NCI-H510A treated with DMSO at 0.1 percent for 48 hours (cell line): Measurements from ENCODE around the gene PPP1R13B.
"Not testable (repeated sequence)": the region's sequence is repeated elsewhere in the genome, so short reads cannot be mapped to it uniquely, and the experiment has no call there.

Experiments
- DNase-seq: peaks from one replicate; lab custom pipeline; 2025; lab: John Stamatoyannopoulos, UW

The PPP1R13B gene

DNA sequence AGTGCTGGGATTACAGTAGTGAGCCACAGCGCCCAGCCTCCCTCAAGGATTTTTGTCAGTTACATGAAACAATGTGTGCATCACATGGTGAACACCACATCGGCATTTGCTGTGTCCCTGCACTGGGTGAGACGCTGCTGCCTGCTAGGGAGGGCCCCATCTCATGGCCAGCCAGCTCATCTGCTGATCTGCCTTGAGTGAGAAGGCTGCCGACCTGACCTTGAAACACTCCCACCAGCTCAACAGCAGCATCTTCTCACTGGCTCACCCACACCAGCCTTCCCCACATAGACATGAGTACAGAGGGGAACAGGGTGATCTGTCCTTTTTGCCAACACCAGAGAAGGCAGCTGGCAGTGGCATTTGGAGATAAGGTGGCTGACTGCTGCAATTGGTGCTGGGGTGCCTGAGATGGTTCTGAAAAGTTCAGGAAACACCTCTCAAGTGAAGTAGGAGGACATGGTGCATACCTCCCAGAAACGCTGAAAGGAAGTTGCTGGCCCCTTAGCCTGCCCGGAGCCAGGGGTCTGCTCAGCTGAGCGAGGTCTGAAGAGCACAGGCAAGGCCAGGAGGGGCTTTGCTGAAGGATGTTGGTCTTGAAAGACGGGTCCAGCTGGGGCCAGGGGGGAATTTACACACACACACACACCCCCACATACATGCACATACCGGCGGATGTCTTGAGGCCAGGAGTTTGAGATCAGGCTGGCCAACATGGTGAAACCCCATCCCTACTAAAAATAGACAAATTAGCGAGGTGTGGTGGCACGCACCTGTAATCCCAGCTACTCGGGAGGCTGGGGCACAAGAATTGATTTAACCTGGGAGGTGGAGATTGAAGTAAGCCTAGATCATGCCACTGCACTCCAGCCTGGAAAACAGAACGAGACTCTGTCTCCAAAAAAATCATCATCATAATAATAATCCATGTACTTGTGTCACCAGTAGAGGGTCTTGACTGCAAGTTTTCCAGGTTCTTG, 14.3 kb upstream of the PPP1R13B start:
- no peak for DNase-seq

DNA sequence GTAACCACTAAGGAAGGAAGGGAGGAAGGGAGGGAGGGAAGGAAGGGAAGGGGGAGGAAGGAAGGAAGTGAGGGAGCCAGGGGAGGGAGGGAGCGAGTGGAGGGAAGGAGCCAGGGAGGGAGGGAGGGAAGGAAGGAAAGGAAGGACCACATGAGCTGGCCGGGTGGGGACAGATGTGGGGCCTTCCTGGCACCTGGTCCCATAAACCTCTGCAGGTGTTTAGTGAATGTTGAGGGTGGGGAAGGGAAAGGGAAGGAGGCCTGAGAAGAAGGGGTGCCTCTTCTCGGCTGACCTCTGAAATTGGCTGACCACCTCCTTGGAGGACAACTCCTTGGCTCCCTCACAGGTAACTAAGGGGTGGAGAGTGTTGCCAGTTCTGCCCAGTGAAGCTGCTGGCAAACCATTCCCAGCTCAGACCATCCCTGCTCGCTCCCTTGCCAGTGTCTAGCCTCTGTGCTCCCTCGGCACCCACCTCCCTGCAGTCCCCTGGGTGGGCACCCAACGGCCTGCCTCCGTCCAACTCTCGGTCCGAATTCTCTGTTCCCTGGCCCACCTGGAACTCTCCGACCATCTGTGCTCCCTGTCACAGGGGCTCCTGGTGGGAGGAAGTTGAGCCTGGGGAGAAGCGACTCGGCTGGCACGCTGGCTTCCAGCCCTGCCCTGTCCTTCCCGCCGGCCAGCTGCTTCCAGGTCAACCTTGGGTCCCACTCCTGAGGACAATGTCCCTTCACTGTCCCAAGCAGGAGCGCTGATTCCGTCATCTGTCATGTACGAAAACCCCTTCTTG, 12.2 kb upstream of the PPP1R13B start:
- DNase-seq, result no peak

DNA sequence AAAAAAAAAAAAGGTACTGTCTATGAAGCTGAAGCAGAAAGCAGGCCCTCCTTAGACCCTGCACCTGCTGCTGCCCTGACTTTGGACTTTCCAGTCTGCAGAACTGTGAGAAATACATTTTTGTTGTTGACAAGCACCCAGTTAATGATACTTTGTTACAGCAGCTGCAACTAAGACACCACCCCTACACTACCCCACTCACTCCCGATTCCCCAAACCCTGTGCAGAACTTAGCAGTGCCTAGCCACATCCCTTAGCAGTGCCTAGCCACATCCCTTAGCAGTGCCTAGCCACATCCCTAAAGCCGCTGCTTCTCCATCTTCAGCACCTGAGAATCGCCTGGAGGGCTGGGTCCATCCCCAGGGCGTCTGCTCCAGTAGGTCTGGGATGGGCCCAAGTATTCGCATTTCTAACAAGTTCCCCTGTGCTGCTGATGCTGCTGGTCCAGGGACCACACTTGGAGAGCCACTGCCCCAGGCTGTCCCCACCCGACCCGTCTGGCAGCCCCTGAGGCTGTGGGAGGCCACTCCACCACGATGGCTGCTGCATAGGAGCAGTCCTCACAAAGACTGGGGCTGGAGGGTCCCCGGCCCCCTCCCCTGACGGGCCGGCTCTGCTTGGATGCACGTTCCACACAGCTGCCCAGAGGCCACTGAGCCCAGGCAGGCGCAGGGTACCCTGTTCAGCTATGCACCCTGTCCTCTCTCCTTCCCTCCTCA, 10.8 kb upstream of the PPP1R13B start:
- DNase-seq, result no peak

DNA sequence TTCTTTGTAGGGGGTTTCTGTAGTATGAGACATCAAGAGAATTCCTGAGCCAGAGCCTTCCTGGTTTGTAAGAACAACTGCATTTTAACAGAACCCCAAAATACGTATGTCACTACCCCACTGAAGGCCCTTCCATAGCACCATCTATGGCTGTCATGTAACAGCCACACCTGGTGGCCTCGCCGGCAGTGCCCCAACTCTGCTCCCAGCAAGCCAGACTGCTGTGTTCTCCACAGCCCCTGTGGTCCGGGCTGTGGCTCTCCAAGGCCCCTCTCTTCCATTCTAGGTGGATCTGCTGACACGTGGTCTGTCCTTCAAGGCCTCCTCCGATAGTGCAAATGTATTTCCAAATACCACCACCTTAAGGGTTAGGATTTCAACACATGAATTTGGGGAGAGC, 9.9 kb upstream of the PPP1R13B start:
- no peak for DNase-seq

DNA sequence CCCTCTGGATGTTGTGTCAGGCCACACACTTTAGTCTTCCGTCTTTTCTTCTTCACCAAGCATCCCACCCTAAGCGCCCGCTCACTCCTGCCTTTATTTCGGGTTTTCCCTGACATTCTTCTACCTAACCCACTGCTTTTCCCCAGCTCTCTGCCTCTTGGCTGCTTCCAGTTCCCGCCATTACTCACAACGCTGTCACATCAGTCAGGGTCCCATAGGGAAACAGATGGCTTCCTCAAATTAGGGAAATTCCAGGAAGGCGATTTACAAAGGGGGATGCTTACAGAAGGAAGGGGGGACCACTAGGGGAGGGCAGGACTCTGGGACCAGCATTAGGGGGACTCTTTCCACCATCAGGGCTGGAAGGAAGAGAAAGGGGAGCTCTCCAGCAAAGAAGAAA, 9.2 kb upstream of the PPP1R13B start:
- no peak for DNase-seq

DNA sequence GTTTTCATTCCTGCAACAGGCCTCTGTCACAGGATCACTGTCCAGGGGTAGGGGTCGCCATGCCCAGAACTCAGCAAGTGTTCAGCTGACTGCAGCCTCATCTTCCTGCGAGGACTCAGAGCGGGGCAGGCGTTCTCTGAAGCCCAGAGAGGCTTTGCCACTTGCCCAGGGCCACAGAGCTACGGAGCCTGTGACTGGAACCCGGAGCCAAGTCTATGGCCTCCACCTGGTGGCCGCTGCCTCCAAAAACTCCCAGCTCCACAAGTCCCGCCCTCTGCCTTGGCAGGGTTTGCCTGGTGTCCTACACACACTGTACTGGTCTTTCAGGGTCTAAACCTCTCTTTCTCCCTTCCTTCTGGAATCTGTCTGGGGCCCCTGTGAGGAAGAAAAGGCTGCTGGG, 8.7 kb upstream of the PPP1R13B start:
- DNase-seq, result no peak

DNA sequence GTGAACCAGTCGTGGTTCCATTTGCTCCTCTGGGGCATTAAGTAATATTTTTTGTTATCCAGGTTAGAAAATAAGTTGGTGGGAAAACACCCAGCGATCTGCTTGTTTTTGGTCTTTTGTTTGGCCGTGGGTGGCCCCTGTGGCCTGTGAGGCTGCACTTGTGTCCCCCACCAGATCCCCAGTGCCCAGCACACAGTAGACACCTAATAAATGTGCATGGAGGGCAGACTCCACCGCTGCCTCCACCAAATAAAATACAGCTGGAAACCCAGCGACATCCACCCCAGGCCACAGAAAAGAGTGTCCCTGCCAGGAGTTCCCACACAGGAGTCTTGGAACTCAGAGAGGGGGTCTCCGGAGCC, 8.3 kb upstream of the PPP1R13B start:
- DNase-seq, result no peak

- DNase-seq, result peak; percentile 81
Observed at GRCh38 chr14:103854822-103855733, 7.7 kb upstream of the PPP1R13B start.

DNA sequence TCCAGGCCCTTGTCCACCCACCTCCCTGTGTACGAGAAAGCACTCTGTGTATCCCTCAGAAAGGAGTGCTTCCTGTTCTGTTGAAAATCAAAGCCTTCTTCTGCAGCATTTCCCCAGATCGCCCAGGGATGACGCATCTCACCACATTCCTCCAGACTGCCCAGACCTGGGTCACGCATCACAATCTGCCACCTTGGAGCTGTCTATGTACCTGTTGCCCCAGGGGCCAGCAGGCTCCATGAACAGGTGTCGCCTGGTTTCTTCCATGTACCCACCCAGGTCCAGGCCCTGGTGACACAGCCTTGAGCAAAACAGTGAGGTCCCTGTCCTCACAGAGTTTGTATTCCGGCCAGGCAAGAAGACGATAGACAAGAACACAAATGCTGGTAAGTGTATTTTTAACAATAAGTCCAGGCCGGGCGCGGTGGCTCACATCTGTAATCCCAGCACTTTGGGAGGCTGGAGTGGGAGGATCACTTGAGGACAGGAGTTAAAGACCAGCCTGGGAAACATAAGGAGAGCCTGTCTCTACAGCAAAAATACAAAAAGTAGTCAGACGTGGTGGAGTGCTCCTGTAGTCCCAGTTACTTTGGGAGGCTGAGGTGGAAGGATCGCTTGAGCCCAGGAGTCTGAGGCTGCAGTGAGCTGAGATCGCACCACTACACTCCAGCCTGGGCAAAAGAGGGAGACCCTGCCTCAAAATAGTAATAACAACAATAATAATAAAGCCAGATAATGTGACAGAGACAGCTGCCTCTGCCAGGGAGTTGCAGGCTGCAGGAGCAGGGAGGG, 6.8 kb upstream of the PPP1R13B start:
- DNase-seq, result no peak

DNA sequence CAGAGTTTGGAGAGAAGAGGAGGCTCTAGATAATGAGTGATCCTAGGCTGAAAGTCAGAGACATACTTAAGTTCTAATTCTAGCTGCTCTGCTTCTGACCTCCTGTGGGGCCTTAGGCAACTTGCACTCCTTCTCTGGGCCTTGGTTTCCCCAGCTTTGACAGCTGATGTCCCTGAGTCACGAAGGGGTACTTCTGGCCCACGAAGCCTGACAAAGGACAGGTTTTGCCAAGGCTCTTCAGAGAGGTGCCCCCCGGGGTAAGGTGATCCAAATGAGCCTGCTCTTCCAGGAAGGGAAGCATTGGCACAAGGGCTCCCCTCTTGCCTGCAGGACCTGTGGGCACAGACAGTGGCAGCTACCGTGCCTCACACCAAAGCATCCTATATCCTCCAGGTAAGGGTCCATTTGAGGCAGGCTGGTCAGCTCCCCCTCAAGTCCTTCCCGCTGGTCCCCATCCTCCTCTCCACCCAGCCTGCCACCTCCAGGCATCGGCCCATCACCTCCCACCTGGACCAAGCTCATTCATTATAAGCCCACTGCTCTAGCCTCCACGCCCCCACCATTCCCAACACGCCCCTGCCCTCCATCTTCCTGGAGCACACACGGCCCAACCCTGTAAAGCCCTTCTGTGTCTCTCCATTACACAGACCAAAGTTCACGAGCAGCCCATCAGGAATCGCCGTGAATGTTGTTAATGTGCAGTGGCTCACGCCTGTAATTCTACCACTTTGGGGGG, 1.9 kb upstream of the PPP1R13B start:
- DNase-seq, result no peak

GRCh38 chr14:103848175-103849077, 1.1 kb upstream of the PPP1R13B start:
- no peak for DNase-seq

GRCh38 chr14:103846543-103847450, 578 bp downstream of the PPP1R13B start:
- DNase-seq, result no peak

GRCh38 chr14:103846097-103846496, 1.3 kb downstream of the PPP1R13B start:
- no peak for DNase-seq

GRCh38 chr14:103845327-103845726, 2.0 kb downstream of the PPP1R13B start:
- no peak for DNase-seq

DNA sequence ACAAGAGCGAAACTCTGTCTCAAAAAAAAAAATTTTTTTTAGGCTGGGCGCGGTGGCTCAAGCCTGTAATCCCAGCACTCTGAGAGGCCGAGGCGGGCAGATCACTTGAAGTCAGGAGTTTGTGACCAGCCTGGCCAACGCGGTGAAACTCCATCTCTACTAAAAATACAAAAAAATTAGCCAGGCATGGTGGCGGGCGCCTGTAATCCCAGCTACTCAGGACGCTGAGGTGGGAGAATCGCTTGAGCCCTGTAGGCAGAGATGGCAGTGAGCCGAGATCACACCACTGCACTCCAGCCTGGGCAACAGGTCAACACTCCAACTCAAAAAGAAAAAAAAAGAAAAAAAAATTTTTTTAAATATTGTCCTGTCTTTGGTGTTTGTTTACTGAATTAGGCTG, 6.1 kb downstream of the PPP1R13B start:
- not testable (repeated sequence) for DNase-seq

DNA sequence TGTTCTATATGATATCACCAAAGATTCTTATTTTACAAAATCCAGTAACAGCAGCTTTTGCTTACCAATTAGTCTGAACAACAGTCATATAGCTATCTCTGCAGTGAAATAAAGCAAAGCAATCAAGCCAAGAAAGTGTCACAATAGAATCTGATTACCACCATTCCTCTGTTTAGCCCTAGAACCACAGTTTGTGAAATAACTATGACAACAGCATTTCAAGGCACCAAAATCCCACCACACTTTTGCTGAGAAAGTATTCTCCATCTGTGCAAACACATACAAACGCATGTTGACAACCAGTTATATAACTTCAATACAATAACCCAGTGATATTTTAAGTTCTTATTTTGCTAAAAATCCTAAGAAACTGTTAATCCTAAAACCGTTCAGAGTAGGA, 7.4 kb downstream of the PPP1R13B start:
- no peak for DNase-seq

GRCh38 chr14:103839579-103839978, 7.8 kb downstream of the PPP1R13B start:
- DNase-seq, result no peak

GRCh38 chr14:103838117-103838516, 9.3 kb downstream of the PPP1R13B start:
- no peak for DNase-seq
